GM21529 (cell line): ENCODE data around the gene ZNF143.
A peak's percentile ranks its signal among the peaks of the same experiment; 100 is the strongest.
"Not testable (repeated sequence)": the region's sequence is repeated elsewhere in the genome, so short reads cannot be mapped to it uniquely, and the experiment has no call there.

Experiments
- ATAC-seq: cut with Tn5 transposase; IDR thresholded peaks from one replicate; pipeline ENCODE4 v1.9.1; 2021; ENCODE audit not compliant: unreplicated experiment

ZNF143 gene

DNA sequence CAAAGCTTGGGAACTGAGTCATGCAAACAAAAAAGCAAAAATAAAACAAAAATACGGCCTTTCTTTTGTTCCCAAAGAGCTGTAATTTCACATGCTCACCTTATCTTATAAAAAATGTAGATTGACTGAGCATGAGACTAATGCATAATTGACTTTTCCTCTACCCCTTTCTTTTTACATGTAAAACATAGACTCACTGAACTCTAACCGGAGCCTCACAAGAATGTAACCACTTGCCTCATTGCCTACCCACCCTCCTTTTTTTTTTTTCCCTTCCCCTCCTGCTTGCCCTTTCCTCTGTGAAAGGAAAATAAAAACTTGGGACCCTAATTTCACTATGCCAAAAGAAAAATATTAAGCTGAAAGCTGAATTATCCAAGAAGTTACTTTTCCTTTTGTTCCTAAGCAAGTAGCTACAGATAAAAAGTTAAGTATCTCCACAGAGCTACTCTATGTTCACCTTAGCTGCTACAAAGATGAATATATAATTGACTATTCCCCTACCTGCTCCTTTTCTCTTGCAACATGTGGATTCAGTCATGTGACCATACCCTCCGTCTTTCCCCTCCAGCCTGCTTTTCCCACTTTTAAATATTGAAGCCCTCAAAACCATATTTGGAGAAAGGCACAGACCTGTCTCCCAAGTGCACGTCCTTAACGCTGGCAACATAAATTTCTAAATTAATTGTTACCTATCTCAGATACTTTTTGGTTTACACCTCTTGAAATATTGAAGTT, 73.1 kb downstream of the ZNF143 start:
- ATAC-seq: no peak

DNA sequence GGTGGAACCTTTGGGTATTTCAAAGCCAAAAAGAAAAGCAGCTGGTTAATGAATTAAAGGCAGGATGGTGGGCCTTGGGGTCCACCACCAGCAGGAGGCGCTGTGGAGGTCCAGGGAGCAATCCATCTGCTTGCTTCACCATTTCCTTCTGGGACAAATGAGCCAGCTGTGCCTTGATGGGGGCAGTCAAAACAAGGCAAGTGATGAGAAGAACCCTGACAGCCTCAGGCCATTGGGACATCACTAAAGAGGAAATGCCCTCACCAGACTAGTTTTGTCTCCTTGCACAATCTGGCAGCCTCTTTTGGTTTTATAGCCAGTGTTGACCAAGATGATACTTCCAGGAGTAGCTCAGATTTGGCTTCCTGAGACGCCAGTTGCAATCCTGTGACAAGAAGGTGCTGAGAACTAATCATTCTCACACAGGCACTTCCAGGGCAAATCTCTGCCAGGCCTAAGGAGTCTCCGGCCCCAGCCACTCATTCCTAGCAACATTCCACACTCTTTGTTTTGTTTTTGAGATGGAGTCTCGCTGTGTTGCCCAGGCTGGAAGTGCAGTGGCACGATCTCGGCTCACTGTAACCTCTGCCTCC, 74.5 kb downstream of the ZNF143 start:
- peak; percentile 48 for ATAC-seq

DNA sequence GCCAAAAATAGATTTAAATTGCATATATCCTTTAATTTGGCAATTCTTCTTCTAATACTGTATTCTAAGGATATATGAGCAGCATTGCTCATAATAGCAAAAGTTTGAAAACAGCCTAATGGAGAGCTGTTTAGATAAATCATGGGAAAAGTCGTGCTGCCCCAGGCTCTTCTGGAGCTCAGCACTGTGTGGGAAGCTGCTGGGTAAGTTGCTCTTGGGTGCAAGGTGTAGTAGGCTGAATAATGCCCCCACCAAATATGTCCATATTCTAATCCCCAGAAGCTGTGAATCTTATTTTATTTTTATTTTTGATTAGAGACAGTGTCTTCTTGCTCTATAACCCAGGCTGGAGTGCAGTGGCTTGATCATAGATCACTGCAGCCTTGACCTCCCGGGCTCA, 77.7 kb downstream of the ZNF143 start:
- no peak for ATAC-seq

DNA sequence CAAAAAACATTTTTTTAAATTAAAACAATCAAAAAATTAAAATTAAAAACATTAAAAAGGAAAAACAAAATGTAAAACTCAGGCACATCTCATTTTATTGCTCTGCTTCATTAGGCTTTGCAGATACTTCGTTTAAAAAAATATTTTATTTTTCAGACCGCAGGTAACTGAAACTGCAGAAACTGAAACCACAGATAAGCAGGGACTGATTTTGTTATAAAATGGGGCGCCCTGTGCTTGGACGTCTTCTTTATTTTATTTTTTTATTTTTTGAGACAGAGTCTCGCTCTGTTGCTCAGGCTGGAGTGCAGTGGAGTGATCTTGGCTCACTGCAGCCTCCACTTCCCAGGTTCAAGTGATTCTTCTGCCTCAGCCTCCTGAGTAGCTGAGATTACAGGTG, 88.4 kb downstream of the ZNF143 start:
- ATAC-seq: not testable (repeated sequence)

DNA sequence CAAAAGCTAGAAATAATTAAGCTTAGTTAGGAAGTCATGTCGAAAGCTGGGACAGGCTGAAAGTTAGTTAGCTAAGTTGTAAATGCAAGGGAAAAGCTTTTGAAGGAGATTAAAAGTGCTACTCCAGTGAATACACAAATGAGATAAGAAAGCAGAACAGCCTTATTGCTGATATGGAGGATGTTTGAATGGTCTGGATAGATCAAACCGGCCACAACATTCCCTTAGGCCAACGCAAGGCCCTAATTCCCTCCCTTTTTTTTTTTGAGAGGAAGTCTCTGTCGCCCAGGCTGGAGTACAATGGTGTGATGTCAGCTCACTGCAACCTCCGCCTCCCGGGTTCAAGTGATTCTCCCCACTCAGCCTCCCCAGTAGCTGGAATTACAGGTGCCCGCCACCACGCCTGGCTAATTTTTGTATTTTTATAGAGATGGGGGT, 89.4 kb downstream of the ZNF143 start:
- ATAC-seq: no peak

DNA sequence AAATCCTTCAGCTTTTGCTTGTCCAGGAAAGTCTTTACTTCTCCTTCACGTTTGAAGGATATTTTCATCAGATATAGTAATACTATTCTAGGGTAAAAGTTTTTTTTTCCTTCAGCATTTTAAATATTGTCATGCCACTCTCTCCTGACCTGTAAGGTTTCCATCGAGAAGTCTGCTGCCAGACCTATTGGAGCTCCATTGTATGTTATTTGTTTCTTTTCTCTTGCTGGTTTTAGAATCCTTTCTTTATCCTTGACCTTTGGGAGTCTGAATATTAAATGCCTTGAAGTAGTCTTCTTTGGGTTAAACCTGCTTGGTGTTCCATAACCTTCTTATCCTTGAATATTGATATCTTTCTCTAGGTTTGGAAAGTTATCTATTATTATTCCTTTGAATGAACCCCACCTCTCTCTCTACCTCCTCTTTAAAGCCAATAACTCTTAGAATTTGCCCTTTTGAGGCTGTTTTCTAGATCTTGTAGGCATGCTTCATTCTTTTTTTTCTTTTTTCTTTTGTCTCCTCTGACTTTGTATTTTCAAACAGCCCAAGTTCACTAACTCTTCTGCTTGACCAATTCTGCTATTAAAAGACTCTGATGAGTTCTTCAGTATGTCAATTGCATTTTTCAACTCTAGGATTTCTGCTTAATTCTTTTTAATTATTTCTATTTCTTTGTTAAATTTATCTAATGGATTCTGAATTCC, 100.6 kb downstream of the ZNF143 start:
- no peak for ATAC-seq

DNA sequence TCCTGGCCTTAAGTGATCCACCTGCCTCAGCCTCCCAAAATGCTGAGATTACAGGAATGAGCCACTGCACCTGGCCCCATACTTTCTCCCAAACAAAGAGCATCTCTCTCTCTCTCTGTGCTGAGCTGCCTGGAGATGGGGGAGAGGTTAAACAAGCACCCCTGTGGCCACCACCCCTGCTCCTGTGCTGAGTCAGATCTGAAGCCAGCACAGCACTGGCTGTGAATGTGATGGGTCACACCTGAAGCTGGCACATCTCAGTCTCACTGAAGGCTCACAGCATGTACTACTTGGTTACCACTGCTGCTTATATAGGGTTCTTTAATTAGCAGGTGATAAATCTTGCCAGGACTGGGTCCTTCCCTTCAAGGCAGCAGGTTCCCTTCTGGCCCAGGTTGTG, 101.9 kb downstream of the ZNF143 start:
- ATAC-seq: no peak

DNA sequence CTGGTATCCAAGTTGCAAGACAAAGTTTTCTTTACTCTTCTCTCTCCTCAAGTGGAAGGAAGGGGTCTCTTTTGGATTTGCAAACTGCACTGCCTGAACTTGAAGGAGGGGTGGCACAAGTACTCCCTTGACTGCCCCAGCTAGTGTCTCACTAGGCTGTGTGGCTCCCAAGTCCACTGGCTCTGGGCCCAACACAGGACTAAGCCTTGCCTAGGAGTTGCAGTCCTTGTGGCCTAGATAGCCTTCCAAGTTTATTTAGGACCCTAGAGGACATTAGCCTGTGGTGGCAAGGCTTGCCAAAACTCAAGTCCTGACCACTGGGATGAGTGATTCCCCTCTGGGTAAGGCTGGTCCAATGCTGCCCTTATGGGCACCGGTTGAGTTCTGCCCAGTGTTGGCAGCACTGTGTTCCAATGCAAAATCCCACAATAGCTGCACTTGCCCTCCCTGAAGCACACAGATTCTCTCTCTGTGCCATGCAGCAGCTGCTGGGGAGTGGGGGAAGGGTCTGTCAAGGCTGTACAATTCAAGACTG, 102.5 kb downstream of the ZNF143 start:
- no peak for ATAC-seq

DNA sequence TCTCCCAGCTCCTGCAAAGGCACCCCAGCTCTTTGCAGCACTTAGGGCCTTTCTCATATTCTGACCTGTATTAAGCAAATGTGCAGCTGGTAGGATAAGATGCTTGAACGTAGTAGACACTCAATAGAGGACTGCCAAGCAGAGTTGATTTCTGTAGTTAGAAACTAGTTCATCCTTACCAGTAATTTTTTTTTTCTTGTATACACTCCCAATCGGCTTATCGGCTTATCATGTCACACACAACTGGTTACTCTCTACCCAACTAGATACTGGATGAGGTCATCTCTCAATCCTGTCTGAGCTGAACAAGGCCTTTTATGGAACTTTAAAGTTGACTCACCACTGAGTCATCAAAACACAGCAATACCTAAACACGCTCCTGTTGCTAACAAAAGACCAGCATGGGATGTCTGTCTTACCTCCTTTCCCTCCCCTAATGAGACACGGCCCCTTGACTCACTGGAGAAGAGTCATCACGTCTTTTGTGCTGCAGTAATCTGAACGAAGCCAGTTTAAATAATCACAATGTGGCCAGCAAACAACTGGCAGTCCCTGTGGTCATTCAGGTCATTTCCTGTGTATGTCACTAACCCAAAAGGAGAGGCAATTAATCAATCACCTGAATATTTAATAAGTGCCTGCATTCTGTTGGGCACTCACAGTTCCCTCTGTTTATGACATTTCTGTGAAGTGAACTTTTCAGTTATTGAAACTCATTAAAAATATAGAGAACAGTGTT, 105.2 kb downstream of the ZNF143 start:
- ATAC-seq: peak; percentile 91

DNA sequence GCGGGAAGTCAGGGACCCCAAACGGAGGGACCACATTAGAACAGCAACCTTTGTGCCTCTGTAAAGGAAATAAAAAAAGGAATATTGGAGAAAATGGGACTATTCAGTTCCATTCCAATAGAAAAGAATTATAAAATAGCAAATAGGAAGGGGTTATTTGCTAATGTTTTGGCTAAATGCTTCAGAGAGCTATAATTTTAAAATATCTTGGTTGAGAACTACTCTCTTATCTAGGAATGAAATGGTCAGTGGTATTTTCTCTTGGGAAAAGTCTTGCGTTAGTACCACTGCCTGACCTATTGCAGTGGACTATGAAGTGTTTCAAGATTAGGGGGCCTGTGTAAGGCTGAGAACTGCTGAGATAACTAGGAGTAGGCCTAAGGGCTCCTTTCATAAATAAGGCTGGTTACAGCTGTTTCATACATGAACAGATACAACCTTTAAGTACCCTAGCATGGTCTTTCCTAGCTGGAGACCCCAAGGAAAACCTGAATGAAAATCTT, 105.8 kb downstream of the ZNF143 start:
- no peak for ATAC-seq

DNA sequence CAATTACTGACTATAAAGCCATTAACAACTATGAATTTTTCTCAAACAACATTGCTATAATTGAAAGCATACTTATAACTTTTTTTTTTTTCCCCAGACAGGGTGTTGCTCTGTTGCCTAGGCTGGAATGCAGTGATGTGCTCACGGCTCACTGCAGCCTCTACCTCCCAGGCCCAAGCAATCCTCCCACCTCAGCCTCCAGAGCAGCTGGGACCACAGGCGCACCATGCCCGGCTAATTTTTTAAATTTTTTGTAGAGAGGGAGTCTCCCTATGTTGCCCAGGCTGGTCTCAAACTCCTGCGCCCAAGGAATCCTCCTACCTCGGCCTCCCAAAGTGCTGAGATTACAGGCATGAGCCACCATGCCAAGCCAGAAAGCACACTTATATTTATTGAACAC, 106.6 kb downstream of the ZNF143 start:
- ATAC-seq: no peak

DNA sequence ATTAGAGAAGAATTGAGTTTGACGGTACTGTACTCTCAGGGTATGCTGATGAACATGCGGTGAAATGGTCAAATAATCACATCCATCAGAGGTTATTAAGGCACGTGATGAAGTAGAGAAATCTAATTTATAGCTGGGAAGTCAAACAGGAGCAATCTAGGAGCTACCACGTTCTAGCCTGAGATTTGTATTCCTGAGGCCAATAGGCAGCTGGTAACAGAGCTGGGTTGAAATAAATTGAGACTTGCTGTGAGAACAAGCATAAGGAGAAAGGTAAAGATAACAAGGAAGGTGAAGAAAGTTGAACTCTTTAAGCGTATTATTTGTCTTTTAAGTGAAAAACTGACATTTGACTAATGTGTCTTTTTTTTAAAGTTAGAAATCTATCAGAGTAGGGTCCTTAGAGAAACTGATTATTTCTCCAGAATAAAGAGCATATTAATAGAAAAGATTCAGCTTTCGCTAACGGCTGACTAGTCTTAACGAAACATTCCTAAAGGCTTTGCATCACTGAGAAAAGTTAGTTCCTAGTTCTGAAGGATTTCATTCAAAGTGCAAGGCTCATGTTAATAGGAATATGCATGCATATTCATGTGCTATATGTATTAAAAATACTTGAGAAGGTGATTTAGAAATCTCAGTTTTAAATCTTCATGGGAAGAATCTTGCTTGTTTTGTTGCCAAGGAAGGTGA, 107.5 kb downstream of the ZNF143 start:
- ATAC-seq: no peak

DNA sequence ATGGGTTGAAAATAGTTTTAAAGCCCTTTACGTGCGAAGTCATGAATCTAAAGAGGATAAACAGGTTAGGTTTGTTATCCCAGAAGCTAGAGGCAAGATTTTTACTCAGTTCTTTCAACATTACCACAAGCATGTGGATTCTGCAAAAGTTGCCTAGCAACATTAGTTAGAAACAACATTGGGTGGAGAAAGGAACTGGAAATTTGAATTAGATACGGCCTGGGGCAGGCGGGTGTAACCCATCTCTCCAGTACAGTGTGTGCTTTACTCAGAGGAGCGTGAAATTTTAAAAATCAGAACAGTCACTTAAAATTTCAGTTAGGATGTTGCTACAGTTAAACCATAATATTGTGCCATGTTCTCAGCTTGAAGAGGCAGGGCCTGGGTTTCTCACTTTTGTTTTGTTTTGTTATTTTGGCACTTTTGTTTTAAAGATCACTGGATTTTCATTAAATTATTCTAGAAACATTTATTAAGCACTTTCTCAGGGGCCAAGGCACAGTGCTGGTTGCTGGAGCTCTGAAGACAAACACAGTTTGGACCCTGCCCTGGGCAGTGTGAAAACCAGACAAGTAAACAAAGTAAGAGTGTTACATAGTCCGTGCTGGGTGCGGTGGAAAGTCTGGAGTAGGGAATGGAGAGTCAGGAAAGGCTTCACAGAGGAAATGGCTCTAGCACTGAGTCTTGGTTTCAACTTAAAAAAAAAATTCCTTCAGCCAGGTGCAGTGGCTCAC, 108.2 kb downstream of the ZNF143 start:
- ATAC-seq: no peak

DNA sequence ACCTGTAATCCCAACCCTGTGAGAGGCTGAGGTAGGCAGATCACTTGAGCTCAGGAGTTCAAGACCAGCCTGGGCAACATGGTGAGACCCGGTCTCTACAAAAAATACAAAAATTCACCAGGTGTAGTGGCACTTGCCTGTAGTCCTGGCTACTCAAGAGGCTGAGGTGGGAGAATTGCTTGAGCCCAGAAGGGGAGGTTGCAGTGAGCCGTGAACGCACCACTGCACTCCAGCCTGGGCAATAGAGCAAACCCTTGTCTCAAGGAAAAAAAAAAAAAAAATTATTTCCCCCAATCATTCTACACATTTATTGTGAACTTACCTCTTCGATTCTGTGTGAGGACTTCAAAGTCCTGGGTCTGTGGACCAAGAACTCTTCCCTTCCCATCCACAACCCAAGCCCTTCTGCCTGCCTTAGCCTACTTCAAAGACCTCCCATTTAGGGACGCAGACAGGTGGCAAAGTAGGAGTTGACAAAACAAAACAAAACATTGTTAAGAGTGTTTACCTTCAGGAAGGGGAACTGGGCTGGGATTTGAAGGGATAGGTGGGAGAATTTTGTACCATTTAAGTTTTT, 108.9 kb downstream of the ZNF143 start:
- no peak for ATAC-seq

DNA sequence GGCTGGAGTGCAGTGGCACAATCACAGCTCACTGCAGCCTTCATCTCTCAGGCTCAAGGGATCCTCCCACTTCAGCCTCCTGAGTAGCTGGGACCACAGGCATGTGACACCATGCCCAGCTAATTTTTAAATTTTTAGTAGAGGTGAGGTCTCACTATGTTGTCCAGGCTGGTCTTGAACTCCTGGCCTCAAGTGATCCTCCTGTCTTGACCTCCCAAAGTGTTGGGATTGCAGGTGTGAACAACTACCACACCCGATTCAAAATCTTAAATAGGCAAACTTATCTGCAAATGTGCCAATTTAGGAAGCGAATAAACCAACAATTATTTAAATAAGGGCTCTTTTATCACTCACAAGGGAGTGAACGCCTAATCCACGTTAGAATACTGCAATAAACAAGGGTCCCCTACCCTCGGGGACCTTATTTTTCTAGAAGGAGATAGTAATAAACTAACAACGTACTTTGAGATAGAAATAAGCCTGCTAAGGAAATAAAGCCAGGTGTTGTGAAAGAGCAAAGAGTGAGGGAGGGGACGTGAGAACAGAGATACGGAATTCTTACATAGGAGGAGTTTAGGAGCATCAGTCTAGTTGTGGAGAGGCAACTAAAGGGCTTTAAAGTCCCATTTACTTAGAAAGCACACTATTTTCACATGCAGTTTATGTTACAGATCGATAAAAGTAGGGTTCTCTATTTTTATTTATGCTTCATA, 109.7 kb downstream of the ZNF143 start:
- ATAC-seq: no peak

DNA sequence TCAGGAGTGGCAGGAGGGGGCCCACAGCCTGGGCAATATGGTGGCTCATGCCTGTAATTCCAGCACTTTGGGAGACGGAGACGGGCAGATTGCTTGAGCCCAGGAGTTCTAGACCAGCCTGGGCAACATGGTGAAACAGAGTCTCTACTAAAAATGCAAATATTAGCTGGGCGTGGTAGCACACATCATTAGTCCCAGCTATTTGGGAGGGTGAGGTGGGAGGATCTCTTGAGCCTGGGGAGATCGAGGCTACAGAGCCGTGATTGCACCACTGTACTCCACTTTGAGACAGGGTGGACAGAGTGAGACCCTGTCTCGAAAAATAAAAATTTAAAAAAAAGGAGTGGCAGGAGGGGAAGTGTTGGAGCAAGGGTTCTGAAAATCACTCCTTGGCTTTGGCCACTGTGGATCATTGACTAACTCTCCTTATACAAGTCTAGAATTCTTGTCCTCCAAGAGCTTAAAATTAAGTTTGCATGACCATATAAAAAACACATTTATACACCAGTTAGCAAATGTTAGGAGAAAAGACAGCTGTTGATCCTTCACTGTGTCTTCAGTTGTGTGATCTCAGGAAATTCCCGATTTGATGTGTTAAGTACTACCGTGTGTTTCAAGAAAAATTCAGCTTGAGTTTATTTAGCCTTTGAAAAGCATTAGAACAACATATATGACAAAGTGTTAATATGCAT, 110.4 kb downstream of the ZNF143 start:
- ATAC-seq: no peak

DNA sequence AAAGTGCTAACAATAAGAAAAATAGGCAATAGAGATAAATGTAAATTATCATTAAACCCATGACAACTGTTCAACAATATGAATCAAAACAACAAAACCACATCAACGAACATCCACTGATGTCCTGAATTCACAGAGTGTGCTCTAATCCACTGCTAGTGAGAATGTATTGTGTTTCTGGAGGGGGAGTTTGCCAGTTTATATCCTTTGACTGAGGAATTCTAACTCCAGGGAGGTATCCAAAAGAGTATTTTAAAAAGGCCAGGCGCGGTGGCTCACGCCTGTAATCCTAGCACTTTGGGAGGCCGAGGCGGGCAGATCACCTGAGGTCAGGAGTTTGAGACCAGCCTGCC, 110.9 kb downstream of the ZNF143 start:
- no peak for ATAC-seq

DNA sequence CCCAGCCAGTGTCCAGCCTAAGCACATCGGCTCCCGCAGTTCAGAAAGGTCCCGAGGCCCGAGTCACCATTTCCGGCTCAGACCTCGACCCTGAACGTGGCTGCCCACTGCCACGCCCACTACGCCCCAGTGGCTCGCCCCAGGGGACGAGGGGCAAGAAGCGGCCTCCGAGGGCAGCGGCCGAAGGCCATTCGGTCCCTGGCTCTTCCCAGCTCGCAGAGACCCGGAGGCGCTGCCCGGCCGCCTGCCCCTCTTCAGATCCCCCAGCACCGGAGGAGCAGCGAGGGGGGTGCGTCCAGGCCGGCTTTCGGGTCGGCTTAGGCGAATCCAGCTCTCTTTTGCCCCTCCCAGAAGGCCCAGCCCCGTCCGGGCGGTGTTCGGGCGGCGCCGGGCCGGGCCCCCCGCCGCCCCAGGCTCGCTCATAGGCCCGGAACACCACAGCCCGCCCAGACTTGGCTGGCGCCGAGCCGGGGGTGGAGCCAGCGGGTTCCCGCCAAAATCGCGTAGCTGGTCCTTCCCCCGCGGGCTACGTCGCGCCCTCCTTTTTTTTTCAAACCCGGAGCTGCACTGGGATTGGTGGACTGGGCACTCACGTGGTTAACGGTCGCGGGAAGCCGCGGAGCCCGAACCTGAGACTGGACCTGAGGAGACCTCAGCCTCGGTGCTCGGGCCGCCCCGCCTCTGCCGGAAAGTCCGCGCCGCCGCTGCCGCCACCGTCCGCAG, 112.4 kb downstream of the ZNF143 start, which contains the start of gene WEE1:
WEE1 (plus strand) TSS at position 619 of the 723 bp plus-strand sequence. CDS start 264 bp downstream, outside the sequence.
- ATAC-seq: peak; percentile 82
